Panc1 (cell line): Measurements from ENCODE around the gene ZNF319. TPM values are rescaled to one million over a fixed set of nuclear protein-coding genes. Genes with fewer than 3 reads are reported as not detected.

Experiments used
- ATAC-seq: fragments of 200-7000 bp; cut with Tn5 transposase; 2 replicates; pipeline ENCODE4 v1.9.1; 2020; ENCODE audit warnings: mild to moderate bottlenecking, moderate library complexity
- BruUV-seq: library from RNA; stranded (reverse); fragments of 400-500 nt; replicated peaks from 2 replicates; lab custom pipeline; 2021; lab: Mats Ljungman, UMichigan
- CTCF ChIA-PET: fragments of 300-600 bp; sonication (Branson Sonifier 250); formaldehyde crosslinking; loops from one replicate; lab custom pipeline; 2022; ENCODE audit warnings: antibody characterized with exemption; lab: Charles Lee
- POLR2A ChIA-PET: fragments of 300-600 bp; sonication (Branson Sonifier 250); formaldehyde crosslinking; loops from one replicate; lab custom pipeline; 2022; ENCODE audit warnings: antibody characterized with exemption; lab: Charles Lee
- DNase-seq: peaks from one replicate; pipeline ENCODE4 v3.0.0-alpha.2; 2010; ENCODE audit warnings: low read depth, low spot score
- H3K27ac ChIP-seq: 2 replicates; pipeline ENCODE4 v1.5.1; 2011; ENCODE audit warnings: mild to moderate bottlenecking, low read length, inconsistent platforms
- H3K27me3 ChIP-seq: fragments of 200-500 bp; sonication (Bioruptor generic); 2 replicates; pipeline ENCODE4 v1.6.0; 2014; ENCODE audit warnings: low read length, inconsistent platforms; ENCODE audit not compliant: control insufficient read depth, insufficient read depth
- H3K36me3 ChIP-seq: fragments of 200-500 bp; sonication (Bioruptor generic); 2 replicates; pipeline ENCODE4 v1.5.1; 2014; ENCODE audit warnings: inconsistent platforms, mild to moderate bottlenecking, low read length, moderate library complexity; ENCODE audit not compliant: control insufficient read depth, insufficient read depth
- H3K4me1 ChIP-seq: 2 replicates; pipeline ENCODE4 v1.5.1; 2011; ENCODE audit warnings: inconsistent platforms, mild to moderate bottlenecking, low read length, moderate library complexity; ENCODE audit not compliant: control insufficient read depth, insufficient read depth
- H3K4me3 ChIP-seq, 2 experiments: 2 replicates each; pipeline ENCODE4 v1.5.1; 2011 to 2012; ENCODE audit warnings: low read depth in 2 of 2, low read length in 2 of 2, mild to moderate bottlenecking in 2 of 2, inconsistent platforms in 1 of 2, moderate library complexity in 1 of 2
- H3K9me3 ChIP-seq: fragments of 200-500 bp; sonication (Bioruptor generic); 2 replicates; pipeline ENCODE4 v1.5.1; 2014; ENCODE audit warnings: low read depth, mild to moderate bottlenecking, inconsistent platforms, low read length, moderate library complexity; ENCODE audit not compliant: control insufficient read depth, insufficient read depth
- POLR2AphosphoS5 ChIP-seq: IDR thresholded peaks from 2 replicates; pipeline ENCODE4 v1.6.1; 2012; ENCODE audit warnings: mild to moderate bottlenecking, low read depth, low read length, moderate library complexity
- REST ChIP-seq, 2 experiments: IDR thresholded peaks; 2 replicates each; pipeline ENCODE4 v1.6.1; 2011 to 2012; ENCODE audit warnings: low read depth in 2 of 2, control low read depth in 1 of 2, low read length in 1 of 2, mild to moderate bottlenecking in 1 of 2, moderate library complexity in 1 of 2; ENCODE audit not compliant: insufficient read depth in 1 of 2
- SIN3A ChIP-seq: IDR thresholded peaks from 2 replicates; pipeline ENCODE4 v1.6.1; 2012; ENCODE audit warnings: low read depth, mild to moderate bottlenecking, low read length, moderate library complexity, borderline replicate concordance; ENCODE audit not compliant: insufficient read depth
- TCF7L2 ChIP-seq: IDR thresholded peaks from 2 replicates; pipeline ENCODE4 v1.6.1; 2011; ENCODE audit warnings: mild to moderate bottlenecking, low read depth, low read length, inconsistent platforms
- in situ Hi-C: cut with HindIII; loops from 2 replicates; pipeline ENCODE4 v1.10.0; 2016; ENCODE audit warnings: low sequenced_read_pairs, low pct_unique_long_range_greater_than_20kb
- intact Hi-C: fragments of 100-400 bp; cut with micrococcal nuclease; formaldehyde crosslinking; loops from one replicate; pipeline ENCODE4 v1.10.0; 2022; ENCODE audit not compliant: unreplicated experiment
- total RNA-seq: library from RNA; stranded (reverse); gene quantifications from one replicate; pipeline ENCODE4 v1.2.1, GENCODE V29; 2021; ENCODE audit not compliant: unreplicated experiment
- TF ChIP-seq, protein P1 (sequence below): fragments of 450-650 bp; IDR thresholded peaks from 2 replicates; pipeline ENCODE4 v1.5.1; 2017; ENCODE audit warnings: mild to moderate bottlenecking

ZNF319 gene
- total RNA-seq, 1 experiment from 2014 or later: 6.5 TPM

- ATAC-seq (no peak), DNase-seq (no peak)
- Histone ChIP-seq H3K27ac (no peak overlapping the region), H3K4me1 (peaks cover 1% of the 10 kb centered on the region; the same call in 1 of the 2 replicates), H3K4me3 (no peak overlapping the region), H3K27me3 (no peaks in the 10 kb centered on the region), H3K9me3 (no peaks in the 10 kb centered on the region), H3K36me3 (no peaks in the 10 kb centered on the region)
- ChIA-PET POLR2A (no interaction called here), CTCF (no interaction called here)
- no peak for TF ChIP-seq TCF7L2
- TF ChIP-seq POLR2AphosphoS5: no peak
- TF ChIP-seq, protein P1, sequence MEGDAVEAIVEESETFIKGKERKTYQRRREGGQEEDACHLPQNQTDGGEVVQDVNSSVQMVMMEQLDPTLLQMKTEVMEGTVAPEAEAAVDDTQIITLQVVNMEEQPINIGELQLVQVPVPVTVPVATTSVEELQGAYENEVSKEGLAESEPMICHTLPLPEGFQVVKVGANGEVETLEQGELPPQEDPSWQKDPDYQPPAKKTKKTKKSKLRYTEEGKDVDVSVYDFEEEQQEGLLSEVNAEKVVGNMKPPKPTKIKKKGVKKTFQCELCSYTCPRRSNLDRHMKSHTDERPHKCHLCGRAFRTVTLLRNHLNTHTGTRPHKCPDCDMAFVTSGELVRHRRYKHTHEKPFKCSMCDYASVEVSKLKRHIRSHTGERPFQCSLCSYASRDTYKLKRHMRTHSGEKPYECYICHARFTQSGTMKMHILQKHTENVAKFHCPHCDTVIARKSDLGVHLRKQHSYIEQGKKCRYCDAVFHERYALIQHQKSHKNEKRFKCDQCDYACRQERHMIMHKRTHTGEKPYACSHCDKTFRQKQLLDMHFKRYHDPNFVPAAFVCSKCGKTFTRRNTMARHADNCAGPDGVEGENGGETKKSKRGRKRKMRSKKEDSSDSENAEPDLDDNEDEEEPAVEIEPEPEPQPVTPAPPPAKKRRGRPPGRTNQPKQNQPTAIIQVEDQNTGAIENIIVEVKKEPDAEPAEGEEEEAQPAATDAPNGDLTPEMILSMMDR: no peak
- TF ChIP-seq REST (IDR thresholded peaks at IDR 0.05; ENCODE audit: insufficient read depth in 1 of 2, low read depth in 2 of 2, low read length in 1 of 2): no peak
- TF ChIP-seq SIN3A: no peak
- no TSS peak for BruUV-seq
- intact Hi-C loops: no loop called here
- in situ Hi-C loops: no loop called here
Measured at GRCh38 chr16:57994361-57994760, 6.1 kb downstream of the ZNF319 start.

- CTCF ChIA-PET: no interaction called here
- H3K27ac ChIP-seq: no peak overlapping the region
Measured at GRCh38 chr16:57993897-57994296, 6.6 kb downstream of the ZNF319 start.

More at GRCh38 chr16:57993897-57994296, 6.6 kb downstream of the ZNF319 start:
- TF ChIP-seq REST (IDR thresholded peaks at IDR 0.05; ENCODE audit: insufficient read depth in 1 of 2, low read depth in 2 of 2, low read length in 1 of 2) (no peak), TCF7L2 (no peak), POLR2AphosphoS5 (no peak)
- TF ChIP-seq, protein P1: no peak
- no peak for DNase-seq
- H3K27me3 ChIP-seq: no peaks in the 10 kb centered on the region
- POLR2A ChIA-PET: no interaction called here
- H3K36me3 ChIP-seq: no peaks in the 10 kb centered on the region
- in situ Hi-C loops (no loop called here), intact Hi-C loops (no loop called here)
- no peaks in the 10 kb centered on the region for H3K4me1 ChIP-seq
- ATAC-seq: no peak
- no TSS peak for BruUV-seq
- H3K4me3 ChIP-seq: no peak overlapping the region
- H3K9me3 ChIP-seq: no peaks in the 10 kb centered on the region
